Measurements from ENCODE around the gene ELMO1. TPM values are rescaled to one million over a fixed set of nuclear protein-coding genes. Genes with fewer than 3 reads are reported as not detected.

Gene ELMO1
- total and polyA plus RNA-seq, 2 experiments from 2014 or later, result 9.6 to 10.8 TPM

- DNase-seq (ENCODE audit: low read depth in 1 of 2, low spot score in 1 of 2), result no peak
- no peaks in the 10 kb centered on the region for H3K27me3 ChIP-seq
- peaks cover 3% of the 10 kb centered on the region for H3K9me3 ChIP-seq (ENCODE audit: low read depth)
- no peaks in the 10 kb centered on the region for H3K36me3 ChIP-seq
- no peak overlapping the region for H3K27ac ChIP-seq
- peaks cover 2% of the 10 kb centered on the region for H3K4me1 ChIP-seq (ENCODE audit: low read depth)
- no peak overlapping the region for H3K4me3 ChIP-seq
- TF ChIP-seq CTCF (IDR thresholded peaks at IDR 0.05; ENCODE audit: low read depth, low read length), result no peak
Observed at GRCh38 chr7:37379546-37380277, 69.0 kb downstream of the ELMO1 start.

GRCh38 chr7:37377231-37377630, 71.4 kb downstream of the ELMO1 start:
- H3K9me3 ChIP-seq (ENCODE audit: low read depth), result peaks cover 3% of the 10 kb centered on the region
- H3K27me3 ChIP-seq, result no peaks in the 10 kb centered on the region
- no peaks in the 10 kb centered on the region for H3K36me3 ChIP-seq
- no peak for TF ChIP-seq CTCF (IDR thresholded peaks at IDR 0.05; ENCODE audit: low read depth, low read length)
- peaks cover 2% of the 10 kb centered on the region for H3K4me1 ChIP-seq (ENCODE audit: low read depth)
- H3K4me3 ChIP-seq, result no peak overlapping the region
- no peak overlapping the region for H3K27ac ChIP-seq
- no peak for DNase-seq (ENCODE audit: low read depth in 1 of 2, low spot score in 1 of 2)

- Histone ChIP-seq H3K4me3 (no peak overlapping the region), H3K9me3 (ENCODE audit: low read depth) (peaks cover 3% of the 10 kb centered on the region)
Observed at GRCh38 chr7:37376386-37376785, 72.3 kb downstream of the ELMO1 start.

GRCh38 chr7:37372750-37373149, 75.9 kb downstream of the ELMO1 start:
- no peak overlapping the region for H3K27ac ChIP-seq
- H3K4me1 ChIP-seq (ENCODE audit: low read depth), result peaks cover 3% of the 10 kb centered on the region
- H3K36me3 ChIP-seq, result no peaks in the 10 kb centered on the region
- no peak overlapping the region for H3K4me3 ChIP-seq
- DNase-seq (ENCODE audit: low read depth in 1 of 2, low spot score in 1 of 2), result no peak
- H3K27me3 ChIP-seq, result no peaks in the 10 kb centered on the region
- TF ChIP-seq CTCF (IDR thresholded peaks at IDR 0.05; ENCODE audit: low read depth, low read length), result no peak
- H3K9me3 ChIP-seq (ENCODE audit: low read depth), result peaks cover 3% of the 10 kb centered on the region

More at GRCh38 chr7:37376386-37376785, 72.3 kb downstream of the ELMO1 start:
- Histone ChIP-seq H3K27me3 (no peaks in the 10 kb centered on the region), H3K36me3 (no peaks in the 10 kb centered on the region), H3K27ac (no peak overlapping the region), H3K4me1 (ENCODE audit: low read depth) (peaks cover 5% of the 10 kb centered on the region)
- peak in 1 of 2 donors; percentile 40 for DNase-seq (ENCODE audit: low read depth in 1 of 2, low spot score in 1 of 2)
- no peak for TF ChIP-seq CTCF (IDR thresholded peaks at IDR 0.05; ENCODE audit: low read depth, low read length)

GRCh38 chr7:37371755-37372154, 76.9 kb downstream of the ELMO1 start:
- peaks cover 3% of the 10 kb centered on the region for H3K9me3 ChIP-seq (ENCODE audit: low read depth)
- no peaks in the 10 kb centered on the region for H3K36me3 ChIP-seq
- no peak overlapping the region for H3K4me3 ChIP-seq
- no peaks in the 10 kb centered on the region for H3K27me3 ChIP-seq
- TF ChIP-seq CTCF (IDR thresholded peaks at IDR 0.05; ENCODE audit: low read depth, low read length), result no peak
- DNase-seq (ENCODE audit: low read depth in 1 of 2, low spot score in 1 of 2), result no peak
- no peak overlapping the region for H3K27ac ChIP-seq
- H3K4me1 ChIP-seq (ENCODE audit: low read depth), result peaks cover 3% of the 10 kb centered on the region
